Stomach smooth muscle (tissue), 2 donors: ENCODE results near the gene C2orf49.
A peak's percentile ranks its signal among the peaks of the same experiment; 100 is the strongest.

Experiments
- H3K27ac ChIP-seq: one replicate; pipeline ENCODE4 v1.7.0; 2013; ENCODE audit warnings: mild to moderate bottlenecking, low read length, inconsistent platforms
- H3K27me3 ChIP-seq, 2 donors: one replicate each; pipeline ENCODE4 v1.7.0; 2013; ENCODE audit warnings: low read length in 2 of 2; ENCODE audit not compliant: insufficient read depth in 2 of 2, control insufficient read depth in 1 of 2
- H3K36me3 ChIP-seq, 2 donors: one replicate each; pipeline ENCODE4 v1.7.0; 2013; ENCODE audit warnings: low read length in 2 of 2; ENCODE audit not compliant: control insufficient read depth in 2 of 2, insufficient read depth in 2 of 2
- H3K4me1 ChIP-seq: one replicate; pipeline ENCODE4 v1.7.0; 2013; ENCODE audit warnings: low read length; ENCODE audit not compliant: control insufficient read depth, insufficient read depth
- H3K4me3 ChIP-seq, 2 donors: one replicate each; pipeline ENCODE4 v1.7.0; 2013; ENCODE audit warnings: low read length in 2 of 2
- H3K9ac ChIP-seq, 2 donors: one replicate each; pipeline ENCODE4 v1.7.0; 2013; ENCODE audit warnings: low read length in 2 of 2, mild to moderate bottlenecking in 1 of 2
- H3K9me3 ChIP-seq, 2 donors: one replicate each; pipeline ENCODE4 v1.7.0; 2013; ENCODE audit warnings: low read length in 2 of 2; ENCODE audit not compliant: control insufficient read depth in 2 of 2
- donor health status: healthy.
- donor health status: Pancreatic carcinoma.

Gene C2orf49

DNA sequence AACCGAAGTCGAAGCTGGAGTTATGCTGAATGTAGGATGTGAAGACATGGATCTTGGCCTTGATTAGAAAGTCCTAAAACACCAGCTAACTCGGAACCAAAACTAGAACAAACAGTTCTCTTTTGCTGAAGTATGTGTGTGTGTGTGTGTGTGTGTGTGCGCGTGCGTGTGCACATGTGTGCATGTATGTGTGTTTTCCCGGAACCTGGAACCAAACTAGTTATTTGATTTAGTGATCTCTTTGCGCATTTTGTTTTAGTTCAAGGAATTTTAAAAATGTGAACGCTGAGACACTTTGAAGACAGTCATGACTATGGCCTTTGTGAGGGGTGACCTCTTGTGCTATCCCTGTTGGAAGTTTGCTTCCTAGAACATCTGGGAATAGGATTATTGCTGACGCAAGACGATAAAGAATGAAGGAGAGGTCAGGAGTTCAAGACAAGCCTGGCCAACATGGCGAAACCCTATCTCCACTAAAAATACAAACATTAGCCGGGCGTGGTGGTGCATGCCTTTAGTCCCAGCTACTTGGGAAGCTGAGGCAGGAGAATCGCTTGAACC is 37.7 kb downstream of the C2orf49 start:
- no peak overlapping the region for H3K9ac ChIP-seq
- no peaks in the 10 kb centered on the region for H3K9me3 ChIP-seq
- H3K36me3 ChIP-seq = peaks cover 14 to 25% of the 10 kb centered on the region in 2 donors
- no peaks in the 10 kb centered on the region for H3K27me3 ChIP-seq
- H3K4me3 ChIP-seq = peak overlapping the region in 1 of 2 donors; percentile 29
- peaks cover 83% of the 10 kb centered on the region for H3K4me1 ChIP-seq
- H3K27ac ChIP-seq = peak overlapping the region; percentile 71

DNA sequence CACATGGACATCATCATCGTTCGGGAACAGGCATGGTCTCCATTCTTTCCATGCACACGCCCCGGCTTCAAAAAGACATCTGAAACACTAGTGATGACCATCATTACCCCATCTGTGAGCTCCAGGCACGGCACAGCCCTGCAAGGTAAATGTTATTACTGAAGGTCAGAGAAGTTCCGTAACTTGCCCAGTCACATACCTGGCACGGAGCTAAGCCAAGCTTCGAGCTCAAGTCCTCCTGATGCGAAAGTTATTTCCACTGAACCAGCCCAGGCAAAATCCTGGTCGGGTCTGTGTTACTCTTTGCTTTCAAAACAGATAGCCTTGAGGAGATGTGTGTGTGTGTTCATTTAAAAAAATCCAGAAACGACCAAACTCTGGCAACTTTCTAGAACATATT is 38.7 kb downstream of the C2orf49 start:
- Histone ChIP-seq H3K4me3 (no peak overlapping the region), H3K27me3 (no peaks in the 10 kb centered on the region), H3K36me3 (peaks cover 10 to 31% of the 10 kb centered on the region in 2 donors), H3K9me3 (no peaks in the 10 kb centered on the region), H3K9ac (no peak overlapping the region), H3K4me1 (peaks cover 80% of the 10 kb centered on the region), H3K27ac (peak overlapping the region; percentile 71)

DNA sequence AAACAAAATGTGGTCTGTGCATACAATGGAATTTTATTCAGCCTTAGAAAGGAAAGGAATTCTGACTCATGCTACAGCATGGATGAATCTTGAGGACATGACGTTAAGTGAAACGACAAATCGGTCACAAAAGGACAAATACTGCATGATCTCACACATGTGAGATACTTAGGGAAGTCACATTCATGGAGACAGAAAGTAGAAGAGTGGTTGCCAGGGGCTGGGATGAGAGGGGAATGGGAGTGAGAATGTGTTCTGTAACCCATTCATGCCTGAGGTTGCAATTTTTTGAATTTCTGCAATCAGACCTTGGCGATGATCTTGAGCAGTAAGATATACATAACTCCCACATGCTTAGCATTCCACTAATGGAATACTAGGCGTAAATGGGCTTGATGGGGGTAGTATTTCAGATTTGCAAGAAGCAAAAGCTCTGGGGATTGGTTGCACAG is 39.5 kb downstream of the C2orf49 start:
- H3K27ac ChIP-seq = no peak overlapping the region
- H3K36me3 ChIP-seq = peaks cover 10 to 25% of the 10 kb centered on the region in 2 donors
- H3K9ac ChIP-seq = no peak overlapping the region
- no peak overlapping the region for H3K4me3 ChIP-seq
- peaks cover 79% of the 10 kb centered on the region for H3K4me1 ChIP-seq
- no peaks in the 10 kb centered on the region for H3K27me3 ChIP-seq
- H3K9me3 ChIP-seq = no peaks in the 10 kb centered on the region

DNA sequence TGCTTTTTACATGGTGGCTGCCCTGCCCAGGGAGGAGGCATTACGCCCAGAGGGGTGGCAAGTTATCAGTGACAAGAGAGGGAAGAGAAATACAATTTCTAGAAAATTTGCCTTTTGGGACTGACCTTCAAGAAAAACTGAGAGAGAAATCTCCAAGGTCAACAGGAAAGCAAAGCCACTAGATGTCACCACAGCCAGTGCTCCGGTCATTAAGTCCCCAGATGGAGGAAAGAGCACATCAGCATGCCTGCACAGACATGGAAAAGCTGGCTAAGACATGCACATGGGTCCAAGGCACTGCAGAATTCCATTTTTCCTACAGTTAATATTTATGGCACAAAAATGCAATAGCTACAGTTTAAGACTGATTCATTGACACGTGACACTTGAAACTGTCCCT is 40.5 kb downstream of the C2orf49 start:
- no peak overlapping the region for H3K4me3 ChIP-seq
- H3K9me3 ChIP-seq = no peaks in the 10 kb centered on the region
- no peaks in the 10 kb centered on the region for H3K27me3 ChIP-seq
- peaks cover 71% of the 10 kb centered on the region for H3K4me1 ChIP-seq
- H3K9ac ChIP-seq = no peak overlapping the region
- H3K27ac ChIP-seq = no peak overlapping the region
- peaks cover 12 to 25% of the 10 kb centered on the region in 2 donors for H3K36me3 ChIP-seq

DNA sequence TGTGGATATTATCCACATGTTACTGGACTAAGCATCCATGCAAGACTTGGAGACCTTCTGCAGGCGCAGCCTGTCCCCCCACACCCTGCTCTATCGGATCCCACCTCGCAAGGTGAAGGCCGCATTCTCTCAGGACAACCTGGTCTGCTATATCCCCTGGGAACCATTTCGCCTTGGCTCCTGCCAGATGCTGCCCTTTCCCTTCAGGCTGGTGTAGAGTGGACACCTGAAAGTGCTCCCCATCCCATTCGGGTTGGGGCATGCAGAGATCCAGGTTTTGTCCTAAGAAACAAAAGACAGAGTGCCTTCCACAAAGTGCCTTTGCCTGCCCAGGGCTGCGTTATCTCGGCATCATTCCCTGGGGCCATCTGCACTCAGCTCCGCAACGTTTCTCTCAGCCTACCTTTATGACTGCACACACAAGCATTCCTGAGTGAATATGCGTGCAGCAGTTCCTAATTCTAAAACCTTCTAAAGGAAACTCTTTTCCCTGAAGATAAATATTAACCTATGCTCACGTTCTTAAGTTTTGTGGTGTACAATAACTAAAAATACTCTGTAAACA is 41.0 kb downstream of the C2orf49 start:
- Histone ChIP-seq H3K9ac (no peak overlapping the region), H3K27ac (no peak overlapping the region), H3K4me1 (peaks cover 66% of the 10 kb centered on the region), H3K4me3 (no peak overlapping the region), H3K9me3 (no peaks in the 10 kb centered on the region), H3K27me3 (no peaks in the 10 kb centered on the region), H3K36me3 (peaks cover 14 to 25% of the 10 kb centered on the region in 2 donors)

DNA sequence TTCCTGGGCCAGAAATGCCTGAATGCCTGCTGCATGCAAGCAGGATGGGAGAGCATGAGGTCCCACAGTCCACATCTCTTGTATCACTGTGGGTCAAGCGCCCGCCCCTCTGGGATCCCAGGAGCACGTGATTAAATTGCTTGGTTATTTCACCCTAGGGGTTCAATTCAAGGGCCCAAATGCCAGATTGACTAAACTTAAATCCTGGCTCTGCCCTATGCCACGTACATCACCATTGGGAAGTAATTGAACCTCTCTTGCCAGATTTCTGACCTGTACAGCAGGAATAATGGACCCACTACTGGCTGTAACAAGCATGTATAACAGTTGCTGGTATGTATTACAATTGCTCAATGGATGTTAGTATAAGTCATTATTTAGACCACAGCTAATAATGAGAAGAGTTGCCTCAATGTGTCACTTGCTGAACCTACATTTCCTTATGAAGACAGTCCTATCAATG is 41.6 kb downstream of the C2orf49 start:
- Histone ChIP-seq H3K9ac (no peak overlapping the region), H3K4me3 (no peak overlapping the region), H3K36me3 (peaks cover 16 to 30% of the 10 kb centered on the region in 2 donors), H3K4me1 (peaks cover 60% of the 10 kb centered on the region), H3K27ac (no peak overlapping the region), H3K27me3 (no peaks in the 10 kb centered on the region), H3K9me3 (no peaks in the 10 kb centered on the region)

DNA sequence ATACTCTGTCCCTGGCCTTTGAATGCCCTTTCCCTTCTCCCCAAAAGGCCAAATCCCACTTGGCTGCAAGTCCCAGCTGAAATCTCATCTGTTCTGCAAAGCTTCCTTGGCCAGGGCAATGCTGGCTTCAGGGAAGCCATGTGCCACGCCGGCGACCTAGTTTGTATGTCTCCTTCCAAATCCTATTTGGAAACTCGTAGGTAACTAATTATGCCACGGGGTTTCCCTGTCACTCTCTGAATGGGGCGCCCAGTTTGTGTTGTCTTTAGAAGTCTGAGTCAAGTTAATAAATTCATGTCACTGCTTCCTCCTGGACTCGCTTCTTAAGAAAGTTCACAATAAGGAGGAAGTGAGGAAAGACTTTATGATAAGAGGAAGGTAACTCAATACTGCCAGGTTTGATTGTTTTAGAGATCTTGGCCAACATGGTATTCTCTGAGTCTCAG is 42.4 kb downstream of the C2orf49 start:
- Histone ChIP-seq H3K4me1 (peaks cover 52% of the 10 kb centered on the region), H3K27me3 (no peaks in the 10 kb centered on the region), H3K4me3 (no peak overlapping the region), H3K36me3 (peaks cover 19 to 35% of the 10 kb centered on the region in 2 donors), H3K9me3 (no peaks in the 10 kb centered on the region), H3K27ac (no peak overlapping the region), H3K9ac (no peak overlapping the region)

DNA sequence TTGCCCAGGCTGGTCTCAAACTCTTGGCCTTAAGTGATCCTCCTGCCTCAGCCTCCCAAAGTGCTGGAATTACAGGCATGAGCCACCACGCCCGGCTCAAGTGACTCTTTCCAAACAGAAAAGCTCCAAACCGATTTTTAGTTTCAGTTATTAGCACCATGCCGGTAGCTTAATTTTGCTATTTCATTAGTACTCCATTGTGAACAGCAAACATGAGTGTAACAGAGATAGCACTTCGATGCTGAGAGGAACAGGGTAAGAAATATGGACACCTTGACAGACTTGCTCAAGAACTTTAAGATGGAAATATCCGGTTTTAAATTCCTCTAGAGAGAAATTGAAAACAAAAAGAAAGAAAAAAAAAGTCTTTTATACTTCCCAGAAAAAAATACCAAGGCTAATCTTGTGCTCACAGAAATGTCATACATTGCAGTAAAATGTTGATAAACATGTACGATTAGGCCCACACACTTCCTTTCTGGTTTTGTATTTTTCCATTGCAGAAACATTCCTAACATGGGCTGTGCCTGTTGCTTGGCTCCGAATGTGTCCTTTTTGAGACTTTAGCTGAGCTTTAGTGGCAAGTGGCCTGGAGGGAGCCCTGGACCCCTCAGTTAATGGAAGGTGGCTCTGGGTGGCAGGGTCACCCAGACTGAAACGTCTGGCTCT is 43.2 kb downstream of the C2orf49 start:
- H3K4me1 ChIP-seq = peaks cover 50% of the 10 kb centered on the region
- no peak overlapping the region for H3K9ac ChIP-seq
- peaks cover 27 to 43% of the 10 kb centered on the region in 2 donors for H3K36me3 ChIP-seq
- H3K27me3 ChIP-seq = no peaks in the 10 kb centered on the region
- no peak overlapping the region for H3K4me3 ChIP-seq
- peak overlapping the region; percentile 46 for H3K27ac ChIP-seq
- H3K9me3 ChIP-seq = no peaks in the 10 kb centered on the region

DNA sequence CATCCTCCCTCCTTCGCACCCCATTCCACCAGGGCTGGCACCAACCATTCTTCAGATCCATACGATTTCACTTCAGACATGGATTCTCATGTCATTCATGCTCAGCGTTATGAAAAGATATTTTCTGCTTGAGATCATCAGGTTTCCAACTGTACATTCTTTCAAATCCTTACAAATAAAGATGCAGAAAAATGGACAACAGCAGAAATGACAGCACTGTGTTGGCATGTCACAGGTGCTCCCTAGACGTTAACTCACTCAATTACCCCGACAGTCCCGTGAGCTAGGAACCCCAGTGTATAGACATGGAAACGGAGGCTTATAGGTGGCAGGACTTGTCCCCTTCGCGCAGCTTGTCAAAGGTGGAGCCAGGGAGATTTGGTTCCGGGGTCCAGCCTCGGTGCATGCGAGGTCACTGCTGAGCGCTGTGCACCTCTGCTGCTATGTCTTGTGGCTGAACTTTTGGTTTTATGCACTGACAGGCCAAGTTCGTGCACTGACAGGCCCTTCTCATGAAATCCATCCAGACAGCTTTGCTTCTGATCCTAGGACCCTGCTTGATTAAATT is 43.8 kb downstream of the C2orf49 start:
- peak overlapping the region; percentile 46 for H3K27ac ChIP-seq
- H3K9me3 ChIP-seq = no peaks in the 10 kb centered on the region
- no peak overlapping the region for H3K4me3 ChIP-seq
- peaks cover 33 to 50% of the 10 kb centered on the region in 2 donors for H3K36me3 ChIP-seq
- no peaks in the 10 kb centered on the region for H3K27me3 ChIP-seq
- H3K9ac ChIP-seq = no peak overlapping the region
- peaks cover 45% of the 10 kb centered on the region for H3K4me1 ChIP-seq

DNA sequence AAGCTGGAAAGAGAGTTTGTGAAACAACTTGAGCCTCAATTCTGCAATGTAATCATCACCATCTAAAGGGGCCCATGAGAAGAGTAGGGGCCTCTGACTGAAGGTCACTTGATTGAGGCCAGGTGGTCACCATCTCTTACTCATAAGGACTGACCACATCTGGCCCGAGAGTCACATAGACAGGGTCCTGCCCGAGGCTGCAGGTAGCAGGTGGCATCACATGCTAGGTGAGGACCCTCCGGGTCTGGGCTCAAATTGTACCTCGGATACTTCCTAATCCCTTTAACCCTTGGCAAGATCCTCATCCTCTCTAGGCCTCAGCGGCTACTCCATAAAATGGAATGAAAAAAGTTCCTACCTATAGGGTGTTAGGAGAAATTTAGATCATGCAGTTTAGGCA is 44.8 kb downstream of the C2orf49 start:
- Histone ChIP-seq H3K36me3 (peaks cover 31 to 51% of the 10 kb centered on the region in 2 donors), H3K9me3 (no peaks in the 10 kb centered on the region), H3K4me1 (peaks cover 38% of the 10 kb centered on the region), H3K27ac (no peak overlapping the region), H3K9ac (no peak overlapping the region), H3K27me3 (no peaks in the 10 kb centered on the region), H3K4me3 (no peak overlapping the region)
